Ectodermal cell (in vitro differentiated cells): Measurements from ENCODE around the gene NOTUM.

Experiments
- H3K27ac ChIP-seq: 2 replicates; pipeline ENCODE4 v1.7.0; 2013; ENCODE audit warnings: mild to moderate bottlenecking, low read depth, low read length; ENCODE audit not compliant: insufficient read depth, poor library complexity, severe bottlenecking
- H3K27me3 ChIP-seq: 2 replicates; pipeline ENCODE4 v1.7.0; 2013; ENCODE audit warnings: mild to moderate bottlenecking, low read length; ENCODE audit not compliant: insufficient read depth, control insufficient read depth, poor library complexity, severe bottlenecking
- H3K36me3 ChIP-seq: one replicate; pipeline ENCODE4 v1.7.0; 2013; ENCODE audit warnings: low read length; ENCODE audit not compliant: control insufficient read depth, insufficient read depth
- H3K4me1 ChIP-seq: one replicate; pipeline ENCODE4 v1.7.0; 2013; ENCODE audit warnings: low read length; ENCODE audit not compliant: control insufficient read depth, insufficient read depth
- H3K4me3 ChIP-seq: 2 replicates; pipeline ENCODE4 v1.7.0; 2013; ENCODE audit warnings: low read depth, low read length, control low read depth; ENCODE audit not compliant: insufficient read depth
- H3K9me3 ChIP-seq: 2 replicates; pipeline ENCODE4 v1.7.0; 2013; ENCODE audit warnings: mild to moderate bottlenecking, low read length, moderate library complexity; ENCODE audit not compliant: control insufficient read depth
- WGBS, 2 experiments: methylation state at CpG; one replicate each; pipeline ENCODE4 v1.1.7; 2013; ENCODE audit warnings: missing lambda C conversion rate in 2 of 2; 5-methylcytosine and 5-hydroxymethylcytosine counted together

NOTUM gene

DNA sequence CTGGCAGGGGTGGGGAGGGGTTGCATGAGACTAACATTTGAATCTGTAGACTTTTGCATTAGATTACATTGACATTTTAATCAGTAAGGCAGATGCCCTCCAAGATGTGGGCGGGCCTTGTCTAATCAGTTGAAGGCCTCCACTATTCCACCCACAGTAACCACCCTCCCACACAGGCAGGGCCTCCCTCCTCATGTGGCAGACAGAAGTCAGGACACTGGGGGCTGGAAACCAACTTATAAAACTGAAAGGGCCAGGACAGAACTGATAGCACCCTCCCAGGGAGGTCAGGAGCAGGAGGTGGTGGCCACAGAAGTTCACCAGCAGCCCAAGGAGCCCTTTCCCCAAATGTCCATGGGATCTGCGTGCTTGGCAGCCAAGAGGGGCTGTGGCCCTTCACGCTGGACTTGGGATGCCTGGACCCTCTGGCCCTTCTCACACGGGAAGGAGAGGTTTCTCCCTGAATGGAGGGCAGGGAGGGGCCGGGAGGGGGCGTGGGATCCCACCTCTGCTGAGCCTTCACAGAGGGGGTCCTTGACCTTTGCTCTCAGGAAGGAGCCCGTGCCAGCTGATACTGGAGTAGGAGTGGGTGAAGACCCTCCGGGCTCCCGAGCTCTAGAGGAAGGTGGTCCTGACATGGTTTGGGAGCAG, 28.5 kb downstream of the NOTUM start:
- Histone ChIP-seq H3K27ac (no peak overlapping the region), H3K36me3 (peaks cover 4% of the 10 kb centered on the region), H3K4me3 (no peak overlapping the region), H3K27me3 (peaks cover 17% of the 10 kb centered on the region), H3K9me3 (no peaks in the 10 kb centered on the region), H3K4me1 (peaks cover 6% of the 10 kb centered on the region)
- WGBS, 2 experiments: 93 to 94% methylated on average over 9 of the region's 9 CpGs

- Histone ChIP-seq H3K27me3 (peaks cover 17% of the 10 kb centered on the region), H3K4me1 (peaks cover 6% of the 10 kb centered on the region), H3K36me3 (peaks cover 4% of the 10 kb centered on the region), H3K27ac (no peak overlapping the region), H3K9me3 (no peaks in the 10 kb centered on the region), H3K4me3 (no peak overlapping the region)
- WGBS, 2 experiments: 69 to 76% methylated on average over 15 of the region's 15 CpGs
Observed at GRCh38 chr17:81931557-81932332, 29.2 kb downstream of the NOTUM start.

- Histone ChIP-seq H3K36me3 (peaks cover 4% of the 10 kb centered on the region), H3K4me3 (no peak overlapping the region)
Observed at GRCh38 chr17:81931189-81931556, 29.8 kb downstream of the NOTUM start.

GRCh38 chr17:81930142-81931125, 30.6 kb downstream of the NOTUM start:
- Histone ChIP-seq H3K27ac (no peak overlapping the region), H3K9me3 (no peaks in the 10 kb centered on the region), H3K27me3 (peaks cover 17% of the 10 kb centered on the region), H3K36me3 (peaks cover 4% of the 10 kb centered on the region), H3K4me1 (peaks cover 13% of the 10 kb centered on the region), H3K4me3 (no peak overlapping the region)
- WGBS, 2 experiments: 82 to 83% methylated on average over 20 of the region's 20 CpGs

More at GRCh38 chr17:81931189-81931556, 29.8 kb downstream of the NOTUM start:
- peaks cover 17% of the 10 kb centered on the region for H3K27me3 ChIP-seq
- WGBS, 2 experiments: 80 to 82% methylated on average over 13 of the region's 13 CpGs
- peaks cover 12% of the 10 kb centered on the region for H3K4me1 ChIP-seq
- H3K27ac ChIP-seq: no peak overlapping the region
- no peaks in the 10 kb centered on the region for H3K9me3 ChIP-seq

DNA sequence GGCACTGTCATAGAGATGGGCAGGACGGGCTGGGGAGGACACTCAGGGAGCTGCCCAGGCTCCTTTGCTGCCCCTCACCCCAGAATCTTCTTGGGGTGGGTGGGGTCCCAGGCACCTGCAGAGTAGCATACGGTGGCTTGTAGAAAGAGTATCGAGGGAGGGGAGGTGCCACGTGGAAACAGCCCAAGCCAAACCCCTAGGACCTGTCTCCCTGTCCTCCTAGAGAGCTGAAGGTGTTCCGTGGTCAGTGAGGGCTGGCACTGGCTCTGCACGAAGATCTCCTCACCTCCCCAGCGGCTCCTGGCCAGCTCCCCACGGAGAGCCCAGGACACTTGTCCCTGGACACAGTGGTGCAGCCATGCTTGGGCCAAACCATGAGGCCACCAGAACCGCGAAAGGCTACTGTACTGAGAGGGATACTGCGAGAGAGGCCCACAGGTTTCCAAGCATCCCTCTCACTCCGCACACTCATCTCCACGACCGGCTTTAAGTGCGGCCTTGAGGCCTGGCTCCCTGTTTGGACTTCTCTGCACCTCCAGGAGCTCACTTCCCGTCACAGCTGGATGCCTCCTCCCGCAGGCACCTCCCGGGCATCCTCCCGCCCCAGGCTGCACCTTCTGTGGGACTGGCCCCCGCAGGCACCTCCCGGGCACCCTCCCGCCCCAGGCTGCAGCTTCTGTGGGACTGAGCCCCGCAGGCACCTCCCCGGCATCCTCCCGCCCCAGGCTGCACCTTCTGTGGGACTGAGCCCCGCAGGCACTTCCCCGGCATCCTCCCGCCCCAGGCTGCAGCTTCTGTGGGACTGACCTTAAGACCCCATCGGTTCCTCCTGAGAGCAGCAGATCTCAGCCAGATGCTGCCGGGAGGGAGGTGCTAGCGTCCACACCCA, 31.5 kb downstream of the NOTUM start:
- Histone ChIP-seq H3K27ac (no peak overlapping the region), H3K4me1 (peaks cover 19% of the 10 kb centered on the region), H3K4me3 (no peak overlapping the region), H3K9me3 (no peaks in the 10 kb centered on the region), H3K36me3 (peaks cover 2% of the 10 kb centered on the region), H3K27me3 (peaks cover 17% of the 10 kb centered on the region)
- 87 to 90% methylated on average over 31 of the region's 31 CpGs for WGBS, 2 experiments

GRCh38 chr17:81928544-81929252, 32.3 kb downstream of the NOTUM start:
- no peak overlapping the region for H3K27ac ChIP-seq
- WGBS, 2 experiments: 32% methylated on average over 44 of the region's 44 CpGs

DNA sequence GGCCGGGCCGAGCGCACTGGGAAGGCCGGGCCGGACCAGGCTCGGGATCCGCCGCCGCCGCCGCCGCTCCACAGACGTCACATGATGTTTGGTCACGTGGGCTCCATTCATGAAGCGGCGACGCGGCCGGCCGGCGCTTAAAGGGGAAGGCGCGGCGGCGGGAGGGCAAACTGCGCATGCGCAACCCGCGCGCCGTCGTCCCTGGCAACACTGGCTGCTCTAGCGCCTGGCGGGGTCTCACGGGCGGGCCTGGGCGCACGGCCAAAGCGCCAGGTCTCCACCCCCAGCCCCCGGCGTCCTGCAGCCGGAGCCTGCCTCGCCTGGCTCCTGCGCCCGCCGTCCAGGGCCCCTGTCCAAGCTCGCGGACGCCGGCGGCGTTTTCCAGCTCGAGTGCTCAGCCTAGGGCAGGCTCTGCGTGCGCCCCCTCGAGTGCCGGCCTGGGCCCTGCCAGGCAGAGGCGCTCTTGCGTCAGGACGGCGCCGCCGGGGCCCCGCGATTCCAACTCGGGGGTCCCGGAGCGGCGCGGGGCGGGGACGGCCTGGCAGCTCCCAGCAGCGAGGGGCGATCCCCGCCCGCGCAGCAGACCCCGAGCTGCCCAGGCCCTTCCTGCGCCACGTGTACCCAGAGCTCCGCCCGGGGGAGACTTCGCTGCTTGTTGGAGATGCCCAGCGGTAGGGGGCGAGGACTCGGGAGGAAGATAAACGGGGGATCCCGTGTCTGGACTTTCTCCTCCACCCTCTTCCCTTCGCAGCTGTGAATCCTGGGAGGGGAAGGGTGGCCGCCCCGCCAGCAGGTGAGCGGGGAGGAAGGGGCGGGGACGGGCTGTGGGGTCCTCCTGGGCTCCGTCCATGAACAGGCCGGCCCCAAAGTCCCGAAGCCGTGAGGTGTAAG, 33.1 kb downstream of the NOTUM start, which contains the start of gene MAFG:
Gene MAFG, minus strand, starts transcription at position 83 of the 891 bp plus-strand sequence. CDS start 4,550 bp downstream, outside the sequence.
- H3K27ac ChIP-seq: peak within 1 kb of the TSS; percentile 76
- peak within 1 kb of the TSS; percentile 67 for H3K4me3 ChIP-seq
- H3K27me3 ChIP-seq: peaks cover 17% of the 10 kb centered on the region

More at GRCh38 chr17:81928544-81929252, 32.3 kb downstream of the NOTUM start:
- Histone ChIP-seq H3K27me3 (peaks cover 17% of the 10 kb centered on the region), H3K36me3 (no peaks in the 10 kb centered on the region), H3K4me1 (peaks cover 27% of the 10 kb centered on the region), H3K4me3 (peak overlapping the region; percentile 67), H3K9me3 (no peaks in the 10 kb centered on the region)

DNA sequence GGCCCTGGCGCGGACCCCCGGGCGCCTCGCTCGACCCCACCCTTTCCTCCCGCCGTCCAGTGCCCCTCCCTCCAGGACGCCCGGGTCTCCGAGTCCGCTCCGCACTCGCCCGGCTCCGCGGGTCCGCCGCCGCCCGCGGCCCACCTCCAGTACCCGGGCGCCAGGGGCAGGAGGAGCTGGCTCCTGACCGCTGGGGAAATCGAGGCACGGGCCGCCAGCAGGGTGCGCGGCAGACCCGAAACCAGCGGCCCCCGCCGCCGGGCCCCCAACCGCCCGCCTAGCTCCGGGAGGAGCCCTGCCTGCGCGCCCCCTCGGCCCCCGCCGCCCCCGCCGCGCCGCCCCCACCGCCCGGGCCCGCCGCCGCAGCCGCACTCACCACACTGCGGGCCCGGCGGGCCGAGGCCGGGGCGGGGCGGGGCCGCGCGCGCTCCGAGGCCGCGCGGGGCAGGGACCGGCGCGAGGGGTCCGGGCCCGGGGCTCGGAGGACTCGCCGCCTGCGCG, 33.8 kb downstream of the NOTUM start:
- H3K4me1 ChIP-seq: peaks cover 32% of the 10 kb centered on the region
- peak overlapping the region; percentile 76 for H3K27ac ChIP-seq
- peak overlapping the region; percentile 67 for H3K4me3 ChIP-seq
- no peaks in the 10 kb centered on the region for H3K36me3 ChIP-seq
- H3K9me3 ChIP-seq: no peaks in the 10 kb centered on the region
- WGBS, 2 experiments: 0% methylated on average over 78 of the region's 78 CpGs
- H3K27me3 ChIP-seq: peaks cover 17% of the 10 kb centered on the region

More for the DNA sequence above, 33.1 kb downstream of the NOTUM start, which contains the start of gene MAFG:
- Histone ChIP-seq H3K36me3 (no peaks in the 10 kb centered on the region), H3K9me3 (no peaks in the 10 kb centered on the region), H3K4me1 (peaks cover 32% of the 10 kb centered on the region)
- WGBS, 2 experiments: 1% methylated on average over 98 of the region's 98 CpGs
